Measurements from ENCODE around the gene TMC4.

DNA sequence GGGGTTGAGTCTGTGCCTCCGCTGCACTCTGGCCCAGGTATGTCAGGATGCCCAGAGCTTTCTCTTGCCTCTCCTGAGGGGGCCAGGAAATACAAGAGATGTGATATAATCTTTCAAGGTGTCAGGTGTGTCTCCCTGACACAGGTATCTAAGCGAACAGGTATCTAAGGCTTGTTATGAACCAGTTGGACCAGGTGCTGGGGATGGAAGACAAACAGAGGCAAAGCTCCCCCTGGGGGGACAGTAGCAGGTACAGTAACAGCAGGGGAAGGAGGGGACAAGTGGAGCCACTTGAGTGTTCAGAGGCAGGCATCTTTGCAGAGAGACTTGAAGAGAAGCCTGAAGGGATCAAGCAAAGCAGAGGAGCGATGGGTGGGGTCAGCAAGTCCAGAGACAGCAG, 16.0 kb downstream of the TMC4 start:
- TF ChIP-seq, protein P1, sequence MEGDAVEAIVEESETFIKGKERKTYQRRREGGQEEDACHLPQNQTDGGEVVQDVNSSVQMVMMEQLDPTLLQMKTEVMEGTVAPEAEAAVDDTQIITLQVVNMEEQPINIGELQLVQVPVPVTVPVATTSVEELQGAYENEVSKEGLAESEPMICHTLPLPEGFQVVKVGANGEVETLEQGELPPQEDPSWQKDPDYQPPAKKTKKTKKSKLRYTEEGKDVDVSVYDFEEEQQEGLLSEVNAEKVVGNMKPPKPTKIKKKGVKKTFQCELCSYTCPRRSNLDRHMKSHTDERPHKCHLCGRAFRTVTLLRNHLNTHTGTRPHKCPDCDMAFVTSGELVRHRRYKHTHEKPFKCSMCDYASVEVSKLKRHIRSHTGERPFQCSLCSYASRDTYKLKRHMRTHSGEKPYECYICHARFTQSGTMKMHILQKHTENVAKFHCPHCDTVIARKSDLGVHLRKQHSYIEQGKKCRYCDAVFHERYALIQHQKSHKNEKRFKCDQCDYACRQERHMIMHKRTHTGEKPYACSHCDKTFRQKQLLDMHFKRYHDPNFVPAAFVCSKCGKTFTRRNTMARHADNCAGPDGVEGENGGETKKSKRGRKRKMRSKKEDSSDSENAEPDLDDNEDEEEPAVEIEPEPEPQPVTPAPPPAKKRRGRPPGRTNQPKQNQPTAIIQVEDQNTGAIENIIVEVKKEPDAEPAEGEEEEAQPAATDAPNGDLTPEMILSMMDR (IDR thresholded peaks at IDR 0.05; ENCODE audit: low read depth, low read length, missing input control): no peak
- TF ChIP-seq, protein P2, sequence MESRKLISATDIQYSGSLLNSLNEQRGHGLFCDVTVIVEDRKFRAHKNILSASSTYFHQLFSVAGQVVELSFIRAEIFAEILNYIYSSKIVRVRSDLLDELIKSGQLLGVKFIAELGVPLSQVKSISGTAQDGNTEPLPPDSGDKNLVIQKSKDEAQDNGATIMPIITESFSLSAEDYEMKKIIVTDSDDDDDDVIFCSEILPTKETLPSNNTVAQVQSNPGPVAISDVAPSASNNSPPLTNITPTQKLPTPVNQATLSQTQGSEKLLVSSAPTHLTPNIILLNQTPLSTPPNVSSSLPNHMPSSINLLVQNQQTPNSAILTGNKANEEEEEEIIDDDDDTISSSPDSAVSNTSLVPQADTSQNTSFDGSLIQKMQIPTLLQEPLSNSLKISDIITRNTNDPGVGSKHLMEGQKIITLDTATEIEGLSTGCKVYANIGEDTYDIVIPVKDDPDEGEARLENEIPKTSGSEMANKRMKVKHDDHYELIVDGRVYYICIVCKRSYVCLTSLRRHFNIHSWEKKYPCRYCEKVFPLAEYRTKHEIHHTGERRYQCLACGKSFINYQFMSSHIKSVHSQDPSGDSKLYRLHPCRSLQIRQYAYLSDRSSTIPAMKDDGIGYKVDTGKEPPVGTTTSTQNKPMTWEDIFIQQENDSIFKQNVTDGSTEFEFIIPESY (IDR thresholded peaks at IDR 0.05): no peak
